H1 (cell line): ENCODE measurements around the gene ERAP2. TPM values are rescaled to one million over a fixed set of nuclear protein-coding genes. Genes with fewer than 3 reads are reported as not detected.

Source experiments
- CTCF ChIA-PET: fragments of 300-600 bp; sonication (Branson Sonifier 250); formaldehyde crosslinking; loops from one replicate; lab custom pipeline; 2021; ENCODE audit not compliant: partially characterized antibody; lab: Charles Lee
- POLR2A ChIA-PET: fragments of 300-600 bp; sonication (Branson Sonifier 250); formaldehyde crosslinking; loops from one replicate; lab custom pipeline; 2021; ENCODE audit warnings: inconsistent platforms; ENCODE audit not compliant: partially characterized antibody; lab: Charles Lee
- DNase-seq, 2 experiments: peaks; one replicate each; pipeline versions ENCODE4 v3.0.0 to v3.0.0-alpha.2; 2010 to 2022; ENCODE audit warnings: low spot score in 2 of 2, low read depth in 1 of 2, mixed read lengths in 1 of 2
- FAIRE-seq: peaks from 2 replicates; lab custom pipeline; 2011; peaks lifted over from hg19 to GRCh38; lab: Jason Lieb, UNC
- H2AFZ ChIP-seq: 2 replicates; pipeline ENCODE4 v1.8.1; 2012; ENCODE audit warnings: low read length, inconsistent platforms
- H2AK5ac ChIP-seq: 2 replicates; pipeline ENCODE4 v1.6.1; 2013; ENCODE audit warnings: low read depth, low read length
- H2BK120ac ChIP-seq: replicated peaks from 2 replicates; pipeline ENCODE3; 2013; ENCODE audit warnings: low read depth, low read length, inconsistent platforms
- H2BK12ac ChIP-seq: 2 replicates; pipeline ENCODE4 v1.6.1; 2013; ENCODE audit warnings: low read depth, low read length
- H2BK15ac ChIP-seq: 2 replicates; pipeline ENCODE4 v1.6.1; 2013; ENCODE audit warnings: low read length
- H2BK20ac ChIP-seq: 2 replicates; pipeline ENCODE4 v1.6.1; 2013; ENCODE audit warnings: low read length
- H2BK5ac ChIP-seq: 2 replicates; pipeline ENCODE4 v1.6.1; 2013; ENCODE audit warnings: low read depth, low read length
- H3K14ac ChIP-seq: 2 replicates; pipeline ENCODE4 v1.6.1; 2013; ENCODE audit warnings: inconsistent platforms; ENCODE audit not compliant: insufficient read length
- H3K18ac ChIP-seq: 2 replicates; pipeline ENCODE4 v1.6.1; 2013; ENCODE audit warnings: low read length; ENCODE audit errors: extremely low read depth
- H3K23ac ChIP-seq: 2 replicates; pipeline ENCODE4 v1.6.1; 2013; ENCODE audit warnings: inconsistent platforms; ENCODE audit not compliant: insufficient read length
- H3K23me2 ChIP-seq: 2 replicates; pipeline ENCODE4 v1.6.1; 2013; ENCODE audit warnings: low read depth, low read length
- H3K27ac ChIP-seq: 2 replicates; pipeline ENCODE4 v1.6.1; 2011; ENCODE audit warnings: low read depth, low read length, inconsistent platforms
- H3K27me3 ChIP-seq, 4 experiments: replicated peaks in 1 of 4; 1 replicate in 1 of 4; 2 replicates in 3 of 4; pipeline versions ENCODE4 v1.6.1 to v1.8.1; 2011 to 2013; ENCODE audit warnings: low read length in 3 of 4, mild to moderate bottlenecking in 3 of 4, inconsistent platforms in 2 of 4, mixed read lengths in 2 of 4, moderate library complexity in 1 of 4; ENCODE audit not compliant: control insufficient read depth in 3 of 4, insufficient read depth in 3 of 4; ENCODE audit errors: extremely low read depth in 1 of 4
- H3K36me3 ChIP-seq, 4 experiments: 2 replicates each; pipeline versions ENCODE4 v1.6.1 to v1.8.1; 2011 to 2013; ENCODE audit warnings: mild to moderate bottlenecking in 4 of 4, low read length in 3 of 4, moderate library complexity in 2 of 4, control low read depth in 1 of 4, inconsistent platforms in 1 of 4; ENCODE audit not compliant: insufficient read depth in 4 of 4, control insufficient read depth in 2 of 4
- H3K4ac ChIP-seq: replicated peaks from 2 replicates; pipeline ENCODE3; 2013; ENCODE audit warnings: low read length, low read depth, mixed read lengths, inconsistent platforms; ENCODE audit not compliant: insufficient read length
- H3K4me1 ChIP-seq, 4 experiments: replicated peaks in 1 of 4; 1 replicate in 1 of 4; 2 replicates in 3 of 4; pipeline versions ENCODE4 v1.6.1 to v1.8.1; 2011 to 2013; ENCODE audit warnings: low read length in 3 of 4, inconsistent platforms in 2 of 4, mixed read lengths in 1 of 4; ENCODE audit not compliant: insufficient read depth in 4 of 4, control insufficient read depth in 3 of 4
- H3K4me2 ChIP-seq, 2 experiments: 2 replicates each; pipeline versions ENCODE4 v1.6.1 to v1.8.1; 2011 to 2013; ENCODE audit warnings: low read depth in 2 of 2, low read length in 2 of 2, control low read depth in 1 of 2, inconsistent platforms in 1 of 2, mild to moderate bottlenecking in 1 of 2; ENCODE audit not compliant: insufficient read depth in 1 of 2
- H3K4me3 ChIP-seq, 4 experiments: fragments of 200-600, 300-600 bp in 1 of 4; sonication (generic), shearing (Covaris generic), sonication (Bioruptor Twin) in 1 of 4; 2 replicates each; pipeline versions ENCODE4 v1.5.1 to v1.8.1; 2011 to 2016; ENCODE audit warnings: low read length in 4 of 4, low read depth in 3 of 4, control low read depth in 2 of 4, inconsistent platforms in 2 of 4, mild to moderate bottlenecking in 2 of 4, mixed read lengths in 1 of 4, moderate library complexity in 1 of 4; ENCODE audit not compliant: insufficient read depth in 2 of 4; ENCODE audit errors: extremely low read depth in 1 of 4
- H3K56ac ChIP-seq: replicated peaks from 2 replicates; pipeline ENCODE3; 2013; ENCODE audit warnings: low read depth, mild to moderate bottlenecking, mixed read lengths, low read length, inconsistent platforms; ENCODE audit not compliant: insufficient read length
- H3K79me1 ChIP-seq: 2 replicates; pipeline ENCODE4 v1.6.1; 2013; ENCODE audit warnings: low read depth, low read length, control low read depth
- H3K79me2 ChIP-seq, 2 experiments: 2 replicates each; pipeline versions ENCODE4 v1.6.1 to v1.8.1; 2012 to 2013; ENCODE audit warnings: low read length in 2 of 2, mild to moderate bottlenecking in 2 of 2, inconsistent platforms in 1 of 2; ENCODE audit not compliant: insufficient read depth in 2 of 2, control insufficient read depth in 1 of 2
- H3K9ac ChIP-seq, 4 experiments: replicated peaks in 1 of 4; 1 replicate in 1 of 4; 2 replicates in 3 of 4; pipeline versions ENCODE4 v1.6.1 to v1.8.1; 2011 to 2013; ENCODE audit warnings: low read depth in 3 of 4, low read length in 3 of 4, control low read depth in 2 of 4, mild to moderate bottlenecking in 2 of 4, moderate library complexity in 2 of 4, inconsistent platforms in 1 of 4; ENCODE audit errors: extremely low read depth in 1 of 4
- H3K9me3 ChIP-seq, 2 experiments: 2 replicates each; pipeline versions ENCODE4 v1.6.1 to v1.8.1; 2012 to 2013; ENCODE audit warnings: mild to moderate bottlenecking in 2 of 2, moderate library complexity in 2 of 2, control low read depth in 1 of 2, inconsistent platforms in 1 of 2, low read depth in 1 of 2, low read length in 1 of 2, mixed read lengths in 1 of 2; ENCODE audit not compliant: insufficient read depth in 2 of 2
- H4K20me1 ChIP-seq, 2 experiments: replicated peaks in 1 of 2; 2 replicates each; pipeline versions ENCODE3 to v1.8.1; 2011 to 2013; ENCODE audit warnings: inconsistent platforms in 2 of 2, low read length in 2 of 2, mild to moderate bottlenecking in 1 of 2; ENCODE audit not compliant: insufficient read depth in 2 of 2, control insufficient read depth in 1 of 2
- H4K5ac ChIP-seq: 2 replicates; pipeline ENCODE4 v1.6.1; 2013; ENCODE audit warnings: low read length, low read depth, mixed read lengths, inconsistent platforms; ENCODE audit not compliant: insufficient read length
- H4K8ac ChIP-seq: 2 replicates; pipeline ENCODE4 v1.8.0; 2013; ENCODE audit warnings: mild to moderate bottlenecking, moderate library complexity, low read length, inconsistent platforms; ENCODE audit not compliant: insufficient read depth; ENCODE audit errors: extremely low read depth
- H4K91ac ChIP-seq: replicated peaks from 2 replicates; pipeline ENCODE3; 2013; ENCODE audit warnings: low read length, mixed read lengths, inconsistent platforms; ENCODE audit not compliant: insufficient read length
- CBX5 ChIP-seq: fragments of 300-800, 300-1000 bp; sonication (generic); IDR thresholded peaks from 2 replicates; pipeline ENCODE4 v1.7.1; 2016; ENCODE audit warnings: antibody characterized with exemption, low read length, low read depth
- POLR2A ChIP-seq, 2 experiments: IDR thresholded peaks; 1 replicate in 1 of 2; 2 replicates in 1 of 2; pipeline ENCODE4 v1.6.1; 2011; ENCODE audit warnings: low read depth in 2 of 2, low read length in 2 of 2, mild to moderate bottlenecking in 2 of 2; ENCODE audit errors: control extremely low read depth in 1 of 2
- SIN3A ChIP-seq, 2 experiments: IDR thresholded peaks in 1 of 2; conservative IDR thresholded peaks in 1 of 2; 2 replicates each; pipeline ENCODE4 v1.6.1; 2011 to 2012; ENCODE audit warnings: low read length in 2 of 2, improper control_type of control experiment in 1 of 2, low read depth in 1 of 2, mild to moderate bottlenecking in 1 of 2
- SP4 ChIP-seq: IDR thresholded peaks from 2 replicates; pipeline ENCODE4 v1.6.1; 2012; ENCODE audit warnings: low read length, inconsistent platforms
- TAF7 ChIP-seq: optimal IDR thresholded peaks from 2 replicates; pipeline ENCODE3; 2011; ENCODE audit warnings: low read depth, mild to moderate bottlenecking, inconsistent platforms, low read length, moderate library complexity, borderline replicate concordance
- WGBS, 2 experiments: shearing (Covaris generic) in 1 of 2; methylation state at CpG; one replicate each; pipeline versions ENCODE4 v1.1.6 to v1.1.7; 2013 to 2015; ENCODE audit warnings: low lambda C conversion rate in 2 of 2, mixed read lengths in 2 of 2, inconsistent platforms in 1 of 2, low coverage in 1 of 2, missing lambda C conversion rate in 1 of 2; ENCODE audit not compliant: insufficient replicate concordance in 2 of 2, insufficient coverage in 1 of 2, insufficient read length in 1 of 2; ENCODE audit errors: extremely low coverage in 1 of 2, missing lambda C conversion rate in 1 of 2; 5-methylcytosine and 5-hydroxymethylcytosine counted together
- polyA plus RNA-seq, 7 experiments: library from polyadenylated mRNA; depleted of rRNA in 3 of 7; stranded (reverse) in 5 of 7; unstranded in 2 of 7; fragments of >200 nt in 5 of 7; fragments of 200-250 nt in 2 of 7; gene quantifications; 1 replicate in 5 of 7; 2 replicates in 1 of 7; 4 replicates in 1 of 7; pipeline versions ENCODE4 v1.2.1 to v1.2.3, GENCODE V29; 2011 to 2013; ENCODE audit warnings: missing spikeins in 2 of 7, mixed read lengths in 2 of 7
- total RNA-seq: library from RNA; stranded (reverse); fragmentation: NEBNext Ultra II Directional; extraction: Animal tissue kit (Norgen Biotek cat#: 25700); gene quantifications from 2 replicates; pipeline ENCODE4 v1.2.1, GENCODE V29; 2021

The ERAP2 gene
- total and polyA plus RNA-seq, 2 of the 8 experiments (the other 6 are each of a cell fraction or from before 2014, with no cell fraction given), result 0.14 TPM; not detected in 1

GRCh38 chr5:96905864-96906263 is 29.6 kb downstream of the ERAP2 start:
- no peak overlapping the region for H3K4ac ChIP-seq
- CTCF ChIA-PET, result interaction anchor here (1.3 kb wide), 1 partner anchor 17 kb away, joined by 3 read pairs; no protein-coding TSS in a partner anchor
- 84% methylated on average over 3 of the region's 3 CpGs; no CpG with 5 or more reads in 1 of the 2 experiments for WGBS, 2 experiments

More at GRCh38 chr5:96905864-96906263, 29.6 kb downstream of the ERAP2 start:
- Histone ChIP-seq H3K36me3 (no peaks in the 10 kb centered on the region), H3K4me3 (no peak overlapping the region), H3K23me2 (no peaks in the 10 kb centered on the region), H2BK5ac (no peak overlapping the region), H3K79me1 (no peaks in the 10 kb centered on the region), H4K91ac (no peak overlapping the region), H4K8ac (no peak overlapping the region), H3K18ac (no peak overlapping the region), H3K27ac (no peak overlapping the region), H2BK20ac (no peak overlapping the region), H3K56ac (no peak overlapping the region), H3K14ac (no peak overlapping the region), H4K20me1 (no peaks in the 10 kb centered on the region), H3K9me3 (no peaks in the 10 kb centered on the region), H3K4me2 (no peak overlapping the region), H2BK15ac (no peak overlapping the region), H2AFZ (no peak overlapping the region), H3K23ac (no peak overlapping the region), H2BK12ac (no peak overlapping the region), H2BK120ac (no peak overlapping the region), H3K4me1 (no peaks in the 10 kb centered on the region), H3K27me3 (peaks cover 0 to 1% (median 0%) of the 10 kb centered on the region in 4 experiments; a peak in 1 of 7 replicates), H3K79me2 (no peaks in the 10 kb centered on the region), H2AK5ac (no peak overlapping the region), H4K5ac (no peak overlapping the region), H3K9ac (no peak overlapping the region)
- no peak for TF ChIP-seq CBX5
- TF ChIP-seq POLR2A (IDR thresholded peaks at IDR 0.05; ENCODE audit: control extremely low read depth in 1 of 2, low read depth in 2 of 2, low read length in 2 of 2), result no peak
- no peak for TF ChIP-seq TAF7
- no peak for TF ChIP-seq SP4
- TF ChIP-seq SIN3A (conservative IDR thresholded peaks at IDR 0.05 in 1 of 2, IDR thresholded peaks at IDR 0.05 in 1 of 2; ENCODE audit: low read depth in 1 of 2, low read length in 2 of 2), result no peak
- FAIRE-seq (no peak), DNase-seq (no peak)
- POLR2A ChIA-PET, result no interaction called here
